HUES64 (cell line): Measurements from ENCODE around the gene SIRPG. TPM values are rescaled to one million over a fixed set of nuclear protein-coding genes. Genes with fewer than 3 reads are reported as not detected.
"Not testable (repeated sequence)": the region's sequence is repeated elsewhere in the genome, so short reads cannot be mapped to it uniquely, and the experiment has no call there.

ENCODE experiments used
- H3K27ac ChIP-seq: 2 replicates; pipeline ENCODE4 v1.7.0; 2013; ENCODE audit warnings: low read depth, low read length, inconsistent platforms
- H3K27me3 ChIP-seq: 2 replicates; pipeline ENCODE4 v1.6.1; 2013; ENCODE audit warnings: mild to moderate bottlenecking, low read length; ENCODE audit not compliant: insufficient read depth
- H3K36me3 ChIP-seq: 2 replicates; pipeline ENCODE4 v1.6.1; 2013; ENCODE audit warnings: mild to moderate bottlenecking, low read length; ENCODE audit not compliant: insufficient read depth
- H3K4me1 ChIP-seq: 2 replicates; pipeline ENCODE4 v1.6.1; 2013; ENCODE audit warnings: mild to moderate bottlenecking, low read length, moderate library complexity; ENCODE audit not compliant: insufficient read depth
- H3K4me3 ChIP-seq: 2 replicates; pipeline ENCODE4 v1.5.1; 2013; ENCODE audit warnings: mild to moderate bottlenecking, low read length, moderate library complexity
- H3K9ac ChIP-seq: 2 replicates; pipeline ENCODE4 v1.6.1; 2013; ENCODE audit warnings: mild to moderate bottlenecking, low read depth, low read length
- H3K9me3 ChIP-seq: 2 replicates; pipeline ENCODE4 v1.6.1; 2013; ENCODE audit warnings: low read depth, low read length; ENCODE audit not compliant: insufficient read depth
- WGBS: fragments of 150-250, 120-280 bp; methylation state at CpG from one replicate; pipeline ENCODE4 v1.1.7; 2013; ENCODE audit warnings: missing lambda C conversion rate; 5-methylcytosine and 5-hydroxymethylcytosine counted together
- polyA plus RNA-seq, 2 experiments: library from polyadenylated mRNA; stranded (reverse); fragments of 50-300 nt; gene quantifications; one replicate each; pipeline ENCODE4 v1.2.3, GENCODE V29; 2013

The SIRPG gene
- polyA plus RNA-seq (2013, experiment 1 of 2): not detected
- polyA plus RNA-seq (2013, experiment 2 of 2): not detected

DNA sequence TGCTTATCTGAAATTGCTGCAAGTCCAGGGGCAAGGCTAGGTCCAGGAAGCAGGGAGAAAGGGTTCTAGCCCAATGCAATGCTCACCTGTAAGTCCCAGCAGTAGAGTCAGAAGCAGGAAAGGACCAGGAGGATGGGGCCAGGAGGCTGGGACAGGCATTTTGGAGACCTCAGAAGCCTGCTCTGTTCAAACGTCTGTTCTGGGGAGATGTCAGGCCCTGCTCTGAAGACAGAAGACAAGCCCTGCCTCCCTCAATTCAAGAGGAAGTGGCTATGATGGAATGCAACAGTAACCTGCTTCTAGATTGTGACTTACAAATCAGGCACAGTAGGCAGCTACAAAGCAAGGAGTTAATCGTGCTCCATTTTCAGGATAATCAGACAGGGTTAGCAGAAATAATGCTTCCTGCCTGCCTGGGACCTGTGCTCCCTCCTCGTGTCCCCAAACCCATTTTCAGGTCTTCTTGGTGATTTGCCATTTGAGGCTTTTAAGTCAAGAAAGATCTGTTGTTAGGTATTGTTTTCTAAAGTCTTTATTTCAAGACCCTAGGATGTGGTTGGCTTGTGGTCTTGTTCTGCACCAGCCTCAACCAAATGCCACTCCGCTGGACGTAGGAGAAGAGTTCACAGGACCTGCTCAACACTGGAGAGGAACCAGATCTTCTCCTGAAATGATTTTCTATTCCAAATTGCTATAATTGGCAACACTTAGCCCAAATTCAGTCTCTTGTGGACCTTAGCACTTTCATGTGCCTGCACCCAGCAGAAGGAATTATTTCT is at the start of gene SIRPG:
Gene SIRPG (minus strand): TSS at position 224 of the 779 bp plus-strand sequence. CDS start 65 bp downstream, at position 159.
- no peaks in the 10 kb centered on the region for H3K4me1 ChIP-seq
- H3K4me3 ChIP-seq: no peak within 1 kb of the TSS
- 86% methylated on average over 5 of the region's 5 CpGs for WGBS
- H3K27ac ChIP-seq: no peak within 1 kb of the TSS
- no peaks in the 10 kb centered on the region; the same call in 1 of the 2 replicates for H3K9me3 ChIP-seq
- no peaks in the 10 kb centered on the region; the same call in 1 of the 2 replicates for H3K27me3 ChIP-seq
- no peak within 1 kb of the TSS for H3K9ac ChIP-seq
- H3K36me3 ChIP-seq: no peaks in the 10 kb centered on the region

DNA sequence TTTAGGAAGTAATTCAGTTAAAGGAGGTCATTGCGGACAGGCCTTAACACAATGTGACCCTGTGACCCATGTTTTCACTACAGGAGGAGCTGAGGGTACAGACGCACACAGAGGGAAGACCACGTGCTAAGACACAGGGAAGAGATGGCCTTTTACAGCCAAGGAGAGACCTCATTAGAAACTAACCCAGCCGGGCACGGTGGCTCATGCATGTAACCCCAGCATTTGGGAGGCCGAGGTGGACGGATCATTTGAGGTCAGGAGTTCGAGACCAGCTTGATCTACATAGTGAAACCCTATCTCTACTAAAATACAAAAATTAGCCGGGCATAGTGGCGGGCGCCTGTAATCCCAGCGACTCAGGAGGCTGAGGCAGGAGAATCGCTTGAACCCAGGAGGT is 49.3 kb upstream of the SIRPG start:
- H3K27ac ChIP-seq, H3K9me3 ChIP-seq, H3K4me1 ChIP-seq, H3K9ac ChIP-seq, H3K36me3 ChIP-seq, H3K27me3 ChIP-seq, H3K4me3 ChIP-seq: not testable (repeated sequence)
- WGBS: 92% methylated on average over 13 of the region's 13 CpGs

DNA sequence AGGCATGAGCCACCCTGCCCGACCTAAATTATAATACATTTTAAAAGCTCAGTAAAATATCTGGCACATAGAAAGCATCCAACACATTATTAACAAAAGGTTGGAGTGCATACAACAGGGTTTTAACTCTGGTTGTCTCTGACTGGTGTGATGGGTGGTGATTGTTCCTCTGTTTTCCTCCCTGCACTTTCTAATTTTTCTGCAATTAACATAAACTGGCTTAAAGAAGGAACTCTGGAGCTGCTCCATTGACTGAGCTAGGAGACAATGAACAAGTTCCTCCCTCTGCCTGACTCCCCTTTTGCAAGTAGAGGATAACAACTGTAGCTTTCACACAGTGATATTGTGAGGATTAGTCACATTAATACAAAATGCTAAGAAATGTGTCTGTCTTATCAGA is 48.5 kb upstream of the SIRPG start:
- Histone ChIP-seq H3K4me3 (no peak overlapping the region), H3K27me3 (no peaks in the 10 kb centered on the region), H3K4me1 (no peaks in the 10 kb centered on the region; the same call in 1 of the 2 replicates), H3K9me3 (no peaks in the 10 kb centered on the region), H3K9ac (no peak overlapping the region), H3K27ac (no peak overlapping the region), H3K36me3 (no peaks in the 10 kb centered on the region)
- 100% methylated on average over 1 of the region's 1 CpG for WGBS

GRCh38 chr20:1702855-1703254 is 45.3 kb upstream of the SIRPG start:
- Histone ChIP-seq H3K36me3 (no peaks in the 10 kb centered on the region), H3K27ac (no peak overlapping the region), H3K27me3 (no peaks in the 10 kb centered on the region; the same call in 1 of the 2 replicates), H3K9ac (no peak overlapping the region), H3K4me3 (no peak overlapping the region), H3K4me1 (no peaks in the 10 kb centered on the region; the same call in 1 of the 2 replicates), H3K9me3 (no peaks in the 10 kb centered on the region)
- 0% methylated on average over 1 of the region's 2 CpGs for WGBS

- WGBS: 95% methylated on average over 2 of the region's 2 CpGs
- Histone ChIP-seq H3K9me3 (no peaks in the 10 kb centered on the region), H3K27ac (no peak overlapping the region), H3K4me1 (no peaks in the 10 kb centered on the region; the same call in 1 of the 2 replicates), H3K27me3 (no peaks in the 10 kb centered on the region; the same call in 1 of the 2 replicates), H3K36me3 (no peaks in the 10 kb centered on the region), H3K4me3 (no peak overlapping the region), H3K9ac (no peak overlapping the region)
These were observed 44.7 kb upstream of the SIRPG start for GRCh38 chr20:1702328-1702727.

DNA sequence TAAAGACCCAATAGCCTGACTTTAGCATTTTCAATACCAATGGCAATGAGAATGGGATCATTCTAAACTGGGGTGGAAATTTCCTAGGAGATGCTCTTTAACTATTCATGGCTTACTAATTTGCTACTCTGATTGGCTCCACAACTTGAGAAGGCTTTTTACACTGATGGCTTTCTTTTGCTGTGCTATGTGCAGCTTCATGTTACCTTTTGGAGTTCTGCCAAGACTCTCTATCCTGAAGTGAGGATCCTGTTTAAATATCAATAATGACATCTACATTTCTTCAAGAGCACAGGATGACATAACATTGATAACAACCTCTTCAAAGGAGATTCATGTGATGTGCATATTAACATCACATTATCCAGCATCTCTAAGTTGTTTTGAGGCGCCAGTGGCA is 43.4 kb upstream of the SIRPG start:
- no peaks in the 10 kb centered on the region; the same call in 1 of the 2 replicates for H3K4me1 ChIP-seq
- H3K4me3 ChIP-seq: no peak overlapping the region
- H3K36me3 ChIP-seq: no peaks in the 10 kb centered on the region
- no peaks in the 10 kb centered on the region for H3K9me3 ChIP-seq
- H3K27ac ChIP-seq: no peak overlapping the region; the same call in 1 of the 2 replicates
- 58% methylated on average over 1 of the region's 1 CpG for WGBS
- no peaks in the 10 kb centered on the region; the same call in 1 of the 2 replicates for H3K27me3 ChIP-seq
- no peak overlapping the region for H3K9ac ChIP-seq

DNA sequence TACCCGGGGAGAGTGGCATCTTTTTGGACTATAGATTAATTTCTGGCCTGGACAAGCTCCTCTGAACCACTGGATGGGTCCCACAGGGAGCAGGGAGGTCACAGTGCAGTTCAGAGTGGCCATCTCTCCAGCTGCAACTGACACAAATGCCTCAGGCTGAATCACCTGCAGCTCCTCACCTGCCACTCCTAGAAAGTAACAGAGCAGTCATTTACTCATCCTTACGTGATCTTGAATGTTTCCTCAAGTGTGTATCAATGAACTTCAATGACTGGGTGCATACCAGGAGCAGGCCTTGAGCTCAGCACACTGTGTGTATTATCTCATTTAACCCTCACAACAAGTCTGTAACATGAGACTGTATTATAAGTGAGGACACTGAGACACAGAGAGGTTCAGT is 40.0 kb upstream of the SIRPG start:
- Histone ChIP-seq H3K9me3 (no peaks in the 10 kb centered on the region), H3K27me3 (no peaks in the 10 kb centered on the region; the same call in 1 of the 2 replicates), H3K4me3 (no peak overlapping the region), H3K9ac (no peak overlapping the region), H3K27ac (no peak overlapping the region), H3K4me1 (no peaks in the 10 kb centered on the region; the same call in 1 of the 2 replicates), H3K36me3 (no peaks in the 10 kb centered on the region)
- 85% methylated on average over 2 of the region's 2 CpGs for WGBS

GRCh38 chr20:1696521-1697209 is 39.1 kb upstream of the SIRPG start:
- 89% methylated on average over 7 of the region's 7 CpGs for WGBS
- H3K27ac ChIP-seq: no peak overlapping the region
- no peaks in the 10 kb centered on the region; the same call in 1 of the 2 replicates for H3K4me1 ChIP-seq
- no peak overlapping the region for H3K4me3 ChIP-seq
- no peaks in the 10 kb centered on the region; the same call in 1 of the 2 replicates for H3K27me3 ChIP-seq
- no peaks in the 10 kb centered on the region for H3K9me3 ChIP-seq
- H3K36me3 ChIP-seq: no peaks in the 10 kb centered on the region
- H3K9ac ChIP-seq: no peak overlapping the region

DNA sequence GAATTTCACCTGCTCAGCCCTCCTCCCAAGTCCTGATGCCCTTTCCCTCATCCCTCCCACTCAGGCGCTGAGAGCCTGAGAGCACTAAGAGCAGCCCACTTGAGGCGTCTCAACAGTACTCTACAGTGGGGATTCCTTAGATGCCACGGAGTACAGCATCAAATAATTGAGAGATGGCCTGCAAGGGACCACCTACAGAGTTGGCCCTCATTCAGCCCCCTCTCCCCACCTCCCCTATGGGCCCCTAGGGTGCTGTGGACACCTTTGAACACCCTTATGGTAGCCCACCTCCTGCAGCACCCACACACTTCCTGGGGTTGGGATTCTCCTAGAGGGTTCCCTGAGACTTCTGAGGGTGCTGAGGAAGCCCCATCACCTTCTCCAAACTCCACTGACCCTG is 37.1 kb upstream of the SIRPG start:
- Histone ChIP-seq H3K36me3 (no peaks in the 10 kb centered on the region), H3K4me3 (no peak overlapping the region), H3K27me3 (no peaks in the 10 kb centered on the region; the same call in 1 of the 2 replicates)

GRCh38 chr20:1693427-1693826 is 35.8 kb upstream of the SIRPG start:
- Histone ChIP-seq H3K4me1 (no peaks in the 10 kb centered on the region), H3K27ac (no peak overlapping the region), H3K4me3 (no peak overlapping the region), H3K36me3 (no peaks in the 10 kb centered on the region), H3K27me3 (no peaks in the 10 kb centered on the region; the same call in 1 of the 2 replicates), H3K9me3 (no peaks in the 10 kb centered on the region), H3K9ac (no peak overlapping the region)
- 71% methylated on average over 1 of the region's 1 CpG for WGBS

More for the DNA sequence above, 37.1 kb upstream of the SIRPG start:
- H3K27ac ChIP-seq: no peak overlapping the region
- no peaks in the 10 kb centered on the region for H3K4me1 ChIP-seq
- WGBS: 90% methylated on average over 3 of the region's 3 CpGs
- H3K9me3 ChIP-seq: no peaks in the 10 kb centered on the region
- H3K9ac ChIP-seq: no peak overlapping the region

GRCh38 chr20:1689721-1690120 is 32.1 kb upstream of the SIRPG start:
- H3K27ac ChIP-seq: no peak overlapping the region
- H3K4me3 ChIP-seq: no peak overlapping the region
- H3K27me3 ChIP-seq: peaks cover 7% of the 10 kb centered on the region; the same call in 1 of the 2 replicates
- 94% methylated on average over 3 of the region's 3 CpGs for WGBS
- no peaks in the 10 kb centered on the region for H3K36me3 ChIP-seq
- no peak overlapping the region for H3K9ac ChIP-seq
- no peaks in the 10 kb centered on the region for H3K9me3 ChIP-seq
- H3K4me1 ChIP-seq: no peaks in the 10 kb centered on the region
